K562 (cell line): Measurements from ENCODE around the gene RASIP1. TPM values are rescaled to one million over a fixed set of nuclear protein-coding genes. Genes with fewer than 3 reads are reported as not detected.

ENCODE experiments used
- ATAC-seq: fragments of 200-7000 bp; cut with Tn5 transposase; 3 replicates; pipeline ENCODE4 v1.9.1; 2020; ENCODE audit warnings: moderate library complexity
- BruUV-seq: library from RNA; stranded (reverse); fragments of 400-500 nt; replicated peaks from 2 replicates; lab custom pipeline; 2021; lab: Mats Ljungman, UMichigan
- CTCF ChIA-PET: fragments of 300-600 bp; formaldehyde crosslinking; extraction: SDS; loops from one replicate; lab custom pipeline; 2021; ENCODE audit warnings: low intra/inter-chr PET ratio; lab: Yijun Ruan, JAX
- POLR2A ChIA-PET: fragments of 300-600, 350-650 bp; sonication (Branson Sonifier 250); formaldehyde crosslinking; extraction: SDS; loops from one replicate; lab custom pipeline; 2021; ENCODE audit warnings: antibody characterized with exemption, inconsistent platforms; lab: Yijun Ruan, JAX
- DNase-seq, 4 experiments: peaks; one replicate each; pipeline versions ENCODE4 v3.0.0 to v3.0.0-alpha.2; 2011 to 2018; ENCODE audit warnings: low spot score in 3 of 4, mixed read lengths in 3 of 4; ENCODE audit errors: extremely low read depth in 1 of 4
- FAIRE-seq: peaks from 2 replicates; lab custom pipeline; 2011; peaks lifted over from hg19 to GRCh38; lab: Jason Lieb, UNC
- H2AFZ ChIP-seq: 2 replicates; pipeline ENCODE4 v1.6.0; 2011; ENCODE audit warnings: low read depth, low read length, control low read depth, inconsistent platforms
- H3K27ac ChIP-seq: fragments of 200-600 bp; 3 replicates; pipeline ENCODE4 v1.8.0; 2011; ENCODE audit warnings: low read depth, mild to moderate bottlenecking, control low read depth, inconsistent platforms, low read length, moderate library complexity, mixed read lengths; ENCODE audit errors: extremely low read depth
- H3K27me3 ChIP-seq, 2 experiments: fragments of 300-600 bp in 1 of 2; 2 replicates in 1 of 2; 3 replicates in 1 of 2; pipeline versions ENCODE4 v1.6.0 to v1.8.0; 2011; ENCODE audit warnings: inconsistent platforms in 2 of 2, low read length in 2 of 2, mild to moderate bottlenecking in 1 of 2, mixed read lengths in 1 of 2, moderate library complexity in 1 of 2; ENCODE audit not compliant: control insufficient read depth in 2 of 2, insufficient read depth in 2 of 2
- H3K36me3 ChIP-seq: fragments of 300-600 bp; 3 replicates; pipeline ENCODE4 v1.8.0; 2011; ENCODE audit warnings: mild to moderate bottlenecking, low read length, inconsistent platforms; ENCODE audit not compliant: control insufficient read depth, insufficient read depth
- H3K4me1 ChIP-seq, 2 experiments: fragments of 200-600 bp in 1 of 2; replicated peaks in 1 of 2; 2 replicates in 1 of 2; 3 replicates in 1 of 2; pipeline versions ENCODE4 v1.5.1 to v1.8.0; 2011; ENCODE audit warnings: inconsistent platforms in 2 of 2, low read length in 2 of 2, mild to moderate bottlenecking in 1 of 2, mixed read lengths in 1 of 2, moderate library complexity in 1 of 2; ENCODE audit not compliant: control insufficient read depth in 2 of 2, insufficient read depth in 2 of 2
- H3K4me2 ChIP-seq: 2 replicates; pipeline ENCODE4 v1.6.1; 2011; ENCODE audit warnings: low read length, control low read depth, inconsistent platforms, mixed read lengths; ENCODE audit not compliant: insufficient read depth
- H3K4me3 ChIP-seq: fragments of 200-600 bp; sonication (generic), shearing (Covaris generic); 2 replicates; pipeline ENCODE4 v1.5.1; 2016; ENCODE audit warnings: control low read depth, inconsistent platforms
- H3K79me2 ChIP-seq: fragments of 200-600 bp; 3 replicates; pipeline ENCODE4 v1.8.0; 2011; ENCODE audit warnings: low read length, inconsistent platforms; ENCODE audit not compliant: control insufficient read depth, insufficient read depth
- H3K9ac ChIP-seq, 2 experiments: 2 replicates each; pipeline versions ENCODE4 v1.6.0 to v1.6.1; 2011; ENCODE audit warnings: low read depth in 2 of 2, low read length in 2 of 2, control low read depth in 1 of 2, inconsistent platforms in 1 of 2, mild to moderate bottlenecking in 1 of 2, mixed read lengths in 1 of 2; ENCODE audit not compliant: insufficient read depth in 1 of 2
- H3K9me1 ChIP-seq: one replicate; pipeline ENCODE4 v1.6.0; 2011; ENCODE audit warnings: inconsistent platforms, mild to moderate bottlenecking, low read length, moderate library complexity; ENCODE audit not compliant: control insufficient read depth, insufficient read depth
- H3K9me3 ChIP-seq: replicated peaks from 2 replicates; pipeline ENCODE4 v1.5.1; 2011; ENCODE audit warnings: low read depth, low read length, inconsistent platforms; ENCODE audit not compliant: control insufficient read depth, insufficient read depth
- H4K20me1 ChIP-seq: replicated peaks from 2 replicates; pipeline ENCODE4 v1.6.1; 2011; ENCODE audit warnings: low read length, inconsistent platforms, mixed read lengths; ENCODE audit not compliant: control insufficient read depth, insufficient read depth
- CCAR2 ChIP-seq: fragments of 200-400 bp; formaldehyde crosslinking; IDR thresholded peaks from 2 replicates; pipeline ENCODE4 v1.6.1; 2017; ENCODE audit warnings: mild to moderate bottlenecking, low read depth, low read length
- CXXC5 ChIP-seq: fragments of 250-450 bp; sonication (Bioruptor Pico); IDR thresholded peaks from 2 replicates; pipeline ENCODE4 v1.8.0; 2022; ENCODE audit warnings: inconsistent platforms, mild to moderate bottlenecking, moderate library complexity
- SMC3 ChIP-seq: conservative IDR thresholded peaks from 2 replicates; pipeline ENCODE4 v1.6.1; 2011; ENCODE audit warnings: low read depth, low read length, improper control_type of control experiment; ENCODE audit not compliant: insufficient read depth
- STAT5A ChIP-seq: IDR thresholded peaks from 2 replicates; pipeline ENCODE4 v1.6.1; 2012; ENCODE audit warnings: low read length, inconsistent platforms, borderline replicate concordance
- TAF7 ChIP-seq: fragments of 450-650 bp; IDR thresholded peaks from 2 replicates; pipeline ENCODE4 v1.6.1; 2016; ENCODE audit warnings: missing genetic modification characterization, missing compliant biosample characterization
- WGBS: fragments of 100-300 bp; shearing (Covaris generic); methylation state at CpG from one replicate; pipeline ENCODE4 v1.1.6; 2016; ENCODE audit warnings: low coverage, mixed read lengths; ENCODE audit not compliant: insufficient coverage; ENCODE audit errors: missing lambda C conversion rate; 5-methylcytosine and 5-hydroxymethylcytosine counted together
- in situ Hi-C: fragments of 300-500 bp; cut with MboI; formaldehyde crosslinking; loops from 4 replicates; pipeline ENCODE4 v1.15.0; 2018; ENCODE audit warnings: inconsistent platforms, mixed read lengths
- intact Hi-C: fragments of 100-400 bp; cut with micrococcal nuclease; formaldehyde crosslinking; loops from 2 replicates; pipeline ENCODE4 v1.14.2; 2022
- polyA plus RNA-seq, 8 experiments: library from polyadenylated mRNA; depleted of rRNA in 4 of 8; stranded (reverse) in 5 of 8; unstranded in 3 of 8; fragments of >200 nt; fragmentation: Nextera tagmentation in 2 of 8; fragmentation: Illumina TruSeq in 1 of 8; extraction: Ambion mirVana in 2 of 8; extraction: Trizol in 1 of 8; gene quantifications; 2 replicates each; pipeline versions ENCODE4 v1.2.1 to v1.2.3, GENCODE V29; 2011 to 2014; ENCODE audit warnings: inconsistent platforms in 1 of 8, missing spikeins in 1 of 8
- total RNA-seq, 7 experiments: library from RNA; depleted of rRNA in 6 of 7; stranded (reverse); fragments of >200 nt in 6 of 7; fragmentation: Illumina TruSeq in 2 of 7; extraction: Trizol in 2 of 7; gene quantifications; 2 replicates each; pipeline versions ENCODE4 v1.2.1 to v1.2.3, GENCODE V29; 2011 to 2021; ENCODE audit warnings: low replicate concordance in 1 of 7
- TF ChIP-seq, protein P1 (sequence below), 2 experiments: fragments of 450-650 bp in 1 of 2; IDR thresholded peaks; 2 replicates each; pipeline ENCODE4 v1.6.1; 2011 to 2017; ENCODE audit warnings: low read depth in 2 of 2, antibody characterized with exemption in 1 of 2, borderline replicate concordance in 1 of 2, low read length in 1 of 2, mild to moderate bottlenecking in 1 of 2, mixed read lengths in 1 of 2; ENCODE audit not compliant: control insufficient read depth in 1 of 2
- TF ChIP-seq, protein P2 (sequence below): sonication (generic); IDR thresholded peaks from 2 replicates; pipeline ENCODE4 v1.6.1; 2016
- TF ChIP-seq, protein P3 (sequence below): fragments of 150-350 bp; conservative IDR thresholded peaks from 2 replicates; pipeline ENCODE4 v1.6.1; 2014; ENCODE audit warnings: low read length

RASIP1 gene
- total and polyA plus RNA-seq, 9 of the 15 experiments (the other 6 are each of a cell fraction or from before 2014, with no cell fraction given) = 0.20 to 4.7 (median 1.5) TPM

DNA sequence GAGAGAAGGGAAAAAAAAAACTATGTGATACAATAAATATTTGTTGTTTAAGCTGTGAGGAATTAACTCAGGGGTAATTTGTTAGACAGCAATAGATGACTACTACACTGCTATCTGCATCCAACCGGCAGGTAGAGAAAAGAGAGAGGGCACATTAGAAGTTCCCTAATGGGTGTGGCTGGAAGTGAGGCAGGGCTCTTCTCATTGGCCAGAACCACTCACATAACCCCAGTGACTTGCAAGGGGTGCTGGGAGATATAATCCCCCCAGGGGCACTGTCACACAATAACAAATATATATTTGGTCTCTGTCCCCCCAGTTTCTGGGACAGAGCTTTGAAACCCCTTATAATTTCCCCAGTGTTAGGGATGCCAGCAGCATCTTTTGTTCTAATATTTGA is 39.2 kb upstream of the RASIP1 start:
- DNase-seq (peak; percentile 46 to 70 (median 54)), ATAC-seq (peak; percentile 28; the same call in 1 of the 3 replicates), FAIRE-seq (no peak)
- H3K27ac ChIP-seq = no peak overlapping the region
- BruUV-seq = no TSS peak
- peaks cover 22 to 30% of the 10 kb centered on the region in 2 experiments for H3K4me1 ChIP-seq
- CTCF ChIA-PET = no interaction called here
- intact Hi-C loops (loop anchor here (2.0 to 10.0 kb wide), 4 partner anchors 25 to 445 kb away; partner anchors contain the start of genes FGF21 and RASIP1), in situ Hi-C loops (loop anchor here (5.0 kb wide), 1 partner anchor 132 kb away; the partner anchor contains the start of gene CA11)
- H3K79me2 ChIP-seq = no peaks in the 10 kb centered on the region
- H2AFZ ChIP-seq = no peak overlapping the region
- no peaks in the 10 kb centered on the region for H3K9me1 ChIP-seq
- TF ChIP-seq TAF7 (no peak), CCAR2 (no peak), CXXC5 (CRISPR knock-in tag) (no peak)
- no peak overlapping the region for H3K4me2 ChIP-seq
- no peak overlapping the region for H3K4me3 ChIP-seq
- no peaks in the 10 kb centered on the region for H4K20me1 ChIP-seq
- H3K9ac ChIP-seq = no peak overlapping the region
- 32% methylated on average over 1 of the region's 1 CpG for WGBS
- no peaks in the 10 kb centered on the region for H3K36me3 ChIP-seq
- POLR2A ChIA-PET = interaction anchor here (0.6 to 2.0 kb wide), 5 partner anchors 9 to 113 kb away, joined by 3 to 6 read pairs (median 3); partner anchors contain the start of gene IZUMO1
- H3K27me3 ChIP-seq = no peaks in the 10 kb centered on the region
- no peaks in the 10 kb centered on the region for H3K9me3 ChIP-seq

DNA sequence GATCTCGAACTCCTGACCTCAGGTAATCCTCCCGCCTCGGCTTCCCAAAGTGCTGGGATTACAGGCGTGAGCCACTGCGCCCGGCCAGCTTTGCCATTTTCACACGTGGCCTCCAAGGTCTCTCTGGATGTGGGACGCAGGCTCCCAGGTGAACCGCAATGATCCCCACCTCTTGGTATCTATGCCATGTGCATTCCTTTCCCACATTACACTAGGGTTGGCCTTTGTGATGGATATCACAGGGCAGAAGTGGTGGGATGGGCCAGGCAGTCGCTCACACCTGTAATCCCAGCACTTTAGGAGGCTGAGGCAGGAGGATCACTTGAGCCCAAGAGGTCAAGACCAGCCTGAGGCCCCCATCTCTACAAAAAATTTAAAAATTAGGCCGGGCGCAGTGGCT is 37.3 kb upstream of the RASIP1 start:
- Histone ChIP-seq H3K4me3 (no peak overlapping the region), H3K79me2 (no peaks in the 10 kb centered on the region), H3K27me3 (no peaks in the 10 kb centered on the region), H2AFZ (no peak overlapping the region), H3K9me3 (no peaks in the 10 kb centered on the region), H3K36me3 (no peaks in the 10 kb centered on the region), H3K9me1 (no peaks in the 10 kb centered on the region), H4K20me1 (no peaks in the 10 kb centered on the region), H3K4me2 (no peak overlapping the region), H3K27ac (no peak overlapping the region), H3K9ac (no peak overlapping the region), H3K4me1 (peaks cover 18 to 25% of the 10 kb centered on the region in 2 experiments)
- in situ Hi-C loops (no loop called here), intact Hi-C loops (no loop called here)
- WGBS = 74% methylated on average over 10 of the region's 12 CpGs
- FAIRE-seq (no peak), ATAC-seq (no peak), DNase-seq (no peak)
- ChIA-PET POLR2A (no interaction called here), CTCF (no interaction called here)
- no TSS peak for BruUV-seq
- TF ChIP-seq, protein P1, sequence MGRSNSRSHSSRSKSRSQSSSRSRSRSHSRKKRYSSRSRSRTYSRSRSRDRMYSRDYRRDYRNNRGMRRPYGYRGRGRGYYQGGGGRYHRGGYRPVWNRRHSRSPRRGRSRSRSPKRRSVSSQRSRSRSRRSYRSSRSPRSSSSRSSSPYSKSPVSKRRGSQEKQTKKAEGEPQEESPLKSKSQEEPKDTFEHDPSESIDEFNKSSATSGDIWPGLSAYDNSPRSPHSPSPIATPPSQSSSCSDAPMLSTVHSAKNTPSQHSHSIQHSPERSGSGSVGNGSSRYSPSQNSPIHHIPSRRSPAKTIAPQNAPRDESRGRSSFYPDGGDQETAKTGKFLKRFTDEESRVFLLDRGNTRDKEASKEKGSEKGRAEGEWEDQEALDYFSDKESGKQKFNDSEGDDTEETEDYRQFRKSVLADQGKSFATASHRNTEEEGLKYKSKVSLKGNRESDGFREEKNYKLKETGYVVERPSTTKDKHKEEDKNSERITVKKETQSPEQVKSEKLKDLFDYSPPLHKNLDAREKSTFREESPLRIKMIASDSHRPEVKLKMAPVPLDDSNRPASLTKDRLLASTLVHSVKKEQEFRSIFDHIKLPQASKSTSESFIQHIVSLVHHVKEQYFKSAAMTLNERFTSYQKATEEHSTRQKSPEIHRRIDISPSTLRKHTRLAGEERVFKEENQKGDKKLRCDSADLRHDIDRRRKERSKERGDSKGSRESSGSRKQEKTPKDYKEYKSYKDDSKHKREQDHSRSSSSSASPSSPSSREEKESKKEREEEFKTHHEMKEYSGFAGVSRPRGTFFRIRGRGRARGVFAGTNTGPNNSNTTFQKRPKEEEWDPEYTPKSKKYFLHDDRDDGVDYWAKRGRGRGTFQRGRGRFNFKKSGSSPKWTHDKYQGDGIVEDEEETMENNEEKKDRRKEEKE (IDR thresholded peaks at IDR 0.05; ENCODE audit: borderline replicate concordance in 1 of 2, control insufficient read depth in 1 of 2, low read depth in 2 of 2, low read length in 1 of 2) = no peak
- TF ChIP-seq STAT5A (no peak), SMC3 (no peak)
- TF ChIP-seq, protein P2, sequence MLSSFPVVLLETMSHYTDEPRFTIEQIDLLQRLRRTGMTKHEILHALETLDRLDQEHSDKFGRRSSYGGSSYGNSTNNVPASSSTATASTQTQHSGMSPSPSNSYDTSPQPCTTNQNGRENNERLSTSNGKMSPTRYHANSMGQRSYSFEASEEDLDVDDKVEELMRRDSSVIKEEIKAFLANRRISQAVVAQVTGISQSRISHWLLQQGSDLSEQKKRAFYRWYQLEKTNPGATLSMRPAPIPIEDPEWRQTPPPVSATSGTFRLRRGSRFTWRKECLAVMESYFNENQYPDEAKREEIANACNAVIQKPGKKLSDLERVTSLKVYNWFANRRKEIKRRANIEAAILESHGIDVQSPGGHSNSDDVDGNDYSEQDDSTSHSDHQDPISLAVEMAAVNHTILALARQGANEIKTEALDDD = no peak
- TF ChIP-seq, protein P3, sequence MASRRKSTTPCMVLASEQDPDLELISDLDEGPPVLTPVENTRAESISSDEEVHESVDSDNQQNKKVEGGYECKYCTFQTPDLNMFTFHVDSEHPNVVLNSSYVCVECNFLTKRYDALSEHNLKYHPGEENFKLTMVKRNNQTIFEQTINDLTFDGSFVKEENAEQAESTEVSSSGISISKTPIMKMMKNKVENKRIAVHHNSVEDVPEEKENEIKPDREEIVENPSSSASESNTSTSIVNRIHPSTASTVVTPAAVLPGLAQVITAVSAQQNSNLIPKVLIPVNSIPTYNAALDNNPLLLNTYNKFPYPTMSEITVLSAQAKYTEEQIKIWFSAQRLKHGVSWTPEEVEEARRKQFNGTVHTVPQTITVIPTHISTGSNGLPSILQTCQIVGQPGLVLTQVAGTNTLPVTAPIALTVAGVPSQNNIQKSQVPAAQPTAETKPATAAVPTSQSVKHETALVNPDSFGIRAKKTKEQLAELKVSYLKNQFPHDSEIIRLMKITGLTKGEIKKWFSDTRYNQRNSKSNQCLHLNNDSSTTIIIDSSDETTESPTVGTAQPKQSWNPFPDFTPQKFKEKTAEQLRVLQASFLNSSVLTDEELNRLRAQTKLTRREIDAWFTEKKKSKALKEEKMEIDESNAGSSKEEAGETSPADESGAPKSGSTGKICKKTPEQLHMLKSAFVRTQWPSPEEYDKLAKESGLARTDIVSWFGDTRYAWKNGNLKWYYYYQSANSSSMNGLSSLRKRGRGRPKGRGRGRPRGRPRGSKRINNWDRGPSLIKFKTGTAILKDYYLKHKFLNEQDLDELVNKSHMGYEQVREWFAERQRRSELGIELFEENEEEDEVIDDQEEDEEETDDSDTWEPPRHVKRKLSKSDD = no peak
